Immature natural killer cell (primary cell): ENCODE measurements around the gene SLCO2B1. TPM values are rescaled to one million over a fixed set of nuclear protein-coding genes. Genes with fewer than 3 reads are reported as not detected.

Experiments
- DNase-seq, 3 donors: peaks; one replicate each; pipeline ENCODE4 v3.0.0; 2022; ENCODE audit warnings: mixed read lengths in 1 of 3
- H3K27ac Mint-ChIP-seq, 6 donors: one replicate each; pipeline ENCODE4 v1.8.0; 2020; ENCODE audit warnings: mixed read lengths in 6 of 6, mild to moderate bottlenecking in 5 of 6, inconsistent platforms in 4 of 6, moderate library complexity in 3 of 6
- H3K27me3 Mint-ChIP-seq, 3 donors: one replicate each; pipeline ENCODE4 v1.8.0; 2020 to 2021; ENCODE audit warnings: low read depth in 3 of 3, mild to moderate bottlenecking in 3 of 3, mixed read lengths in 3 of 3, moderate library complexity in 3 of 3, inconsistent platforms in 1 of 3
- H3K36me3 Mint-ChIP-seq, 3 donors: one replicate each; pipeline ENCODE4 v1.8.0; 2020; ENCODE audit warnings: mixed read lengths in 3 of 3, inconsistent platforms in 2 of 3, mild to moderate bottlenecking in 2 of 3
- H3K4me1 Mint-ChIP-seq, 2 donors: one replicate each; pipeline ENCODE4 v1.8.0; 2020; ENCODE audit warnings: inconsistent platforms in 2 of 2, mild to moderate bottlenecking in 2 of 2, mixed read lengths in 2 of 2, moderate library complexity in 1 of 2
- H3K4me3 Mint-ChIP-seq, 5 donors: one replicate each; pipeline ENCODE4 v1.8.0; 2020; ENCODE audit warnings: mild to moderate bottlenecking in 5 of 5, mixed read lengths in 5 of 5, inconsistent platforms in 3 of 5, moderate library complexity in 3 of 5
- H3K9me3 Mint-ChIP-seq, 6 donors: one replicate each; pipeline ENCODE4 v1.8.0; 2020; ENCODE audit warnings: mild to moderate bottlenecking in 6 of 6, mixed read lengths in 6 of 6, inconsistent platforms in 4 of 6, moderate library complexity in 3 of 6
- polyA plus RNA-seq, 3 donors: library from polyadenylated mRNA; unstranded; fragments of 300-500 nt; fragmentation: Illumina TruSeq; gene quantifications; one replicate each; pipeline ENCODE4 v1.2.3, GENCODE V29; 2021

The SLCO2B1 gene
- polyA plus RNA-seq, 3 donors from 2014 or later, result not detected

- no peak for DNase-seq
- peaks cover 0 to 2% (median 0%) of the 10 kb centered on the region in 6 donors for H3K9me3 Mint-ChIP-seq
- H3K4me3 Mint-ChIP-seq, result no peak overlapping the region
- H3K27ac Mint-ChIP-seq, result no peak overlapping the region
- H3K27me3 Mint-ChIP-seq, result peaks cover 10 to 18% (median 13%) of the 10 kb centered on the region in 3 donors
- H3K4me1 Mint-ChIP-seq, result no peaks in the 10 kb centered on the region
- no peaks in the 10 kb centered on the region for H3K36me3 Mint-ChIP-seq
These were observed 61.5 kb downstream of the SLCO2B1 start for GRCh38 chr11:75212411-75212810.

- Mint-ChIP-seq H3K4me3 (no peak overlapping the region), H3K27ac (no peak overlapping the region), H3K9me3 (peaks cover 0 to 2% (median 0%) of the 10 kb centered on the region in 6 donors), H3K36me3 (no peaks in the 10 kb centered on the region), H3K27me3 (peaks cover 12 to 20% (median 13%) of the 10 kb centered on the region in 3 donors), H3K4me1 (no peaks in the 10 kb centered on the region)
- peak; percentile 51 to 69 (median 62) for DNase-seq
These were observed 63.5 kb downstream of the SLCO2B1 start for GRCh38 chr11:75214411-75214821.

- Mint-ChIP-seq H3K4me3 (no peak overlapping the region), H3K9me3 (peaks cover 0 to 2% (median 0%) of the 10 kb centered on the region in 6 donors), H3K36me3 (no peaks in the 10 kb centered on the region), H3K4me1 (no peaks in the 10 kb centered on the region), H3K27me3 (peaks cover 12 to 23% (median 13%) of the 10 kb centered on the region in 3 donors), H3K27ac (no peak overlapping the region)
- DNase-seq, result no peak
These were observed 63.9 kb downstream of the SLCO2B1 start for GRCh38 chr11:75214843-75215242.

- Mint-ChIP-seq H3K36me3 (no peaks in the 10 kb centered on the region), H3K27ac (no peak overlapping the region), H3K27me3 (peaks cover 3 to 16% (median 4%) of the 10 kb centered on the region in 3 donors), H3K9me3 (peaks cover 0 to 2% (median 0%) of the 10 kb centered on the region in 6 donors), H3K4me3 (no peak overlapping the region), H3K4me1 (no peaks in the 10 kb centered on the region)
- DNase-seq, result no peak
These were observed 69.0 kb downstream of the SLCO2B1 start for GRCh38 chr11:75219869-75220268.

GRCh38 chr11:75223954-75224643 is 73.2 kb downstream of the SLCO2B1 start:
- Mint-ChIP-seq H3K9me3 (no peaks in the 10 kb centered on the region), H3K27ac (no peak overlapping the region)

GRCh38 chr11:75225794-75226193 is 74.9 kb downstream of the SLCO2B1 start:
- Mint-ChIP-seq H3K27ac (no peak overlapping the region), H3K4me1 (no peaks in the 10 kb centered on the region), H3K36me3 (no peaks in the 10 kb centered on the region), H3K27me3 (peaks cover 0 to 9% (median 0%) of the 10 kb centered on the region in 3 donors), H3K9me3 (no peaks in the 10 kb centered on the region), H3K4me3 (no peak overlapping the region)
- no peak for DNase-seq

More at GRCh38 chr11:75223954-75224643, 73.2 kb downstream of the SLCO2B1 start:
- DNase-seq, result no peak
- Mint-ChIP-seq H3K36me3 (no peaks in the 10 kb centered on the region), H3K4me3 (no peak overlapping the region), H3K4me1 (no peaks in the 10 kb centered on the region), H3K27me3 (peaks cover 0 to 7% (median 0%) of the 10 kb centered on the region in 3 donors)

- no peak for DNase-seq
- H3K36me3 Mint-ChIP-seq, result peaks cover 0 to 5% (median 3%) of the 10 kb centered on the region in 3 donors
- H3K9me3 Mint-ChIP-seq, result no peaks in the 10 kb centered on the region
- peaks cover 0 to 4% (median 2%) of the 10 kb centered on the region in 3 donors for H3K27me3 Mint-ChIP-seq
- no peaks in the 10 kb centered on the region for H3K4me1 Mint-ChIP-seq
- no peak overlapping the region for H3K27ac Mint-ChIP-seq
- H3K4me3 Mint-ChIP-seq, result no peak overlapping the region
These were observed 78.6 kb downstream of the SLCO2B1 start for GRCh38 chr11:75229466-75229865.

GRCh38 chr11:75230621-75231020 is 79.7 kb downstream of the SLCO2B1 start:
- Mint-ChIP-seq H3K27me3 (peaks cover 0 to 5% (median 4%) of the 10 kb centered on the region in 3 donors), H3K4me1 (no peaks in the 10 kb centered on the region)

GRCh38 chr11:75233754-75234172 is 82.9 kb downstream of the SLCO2B1 start:
- Mint-ChIP-seq H3K27me3 (peaks cover 0 to 11% (median 4%) of the 10 kb centered on the region in 3 donors), H3K4me1 (no peaks in the 10 kb centered on the region), H3K9me3 (no peaks in the 10 kb centered on the region), H3K27ac (no peak overlapping the region), H3K4me3 (no peak overlapping the region), H3K36me3 (peaks cover 0 to 5% (median 3%) of the 10 kb centered on the region in 3 donors)
- peak in 1 of 3 donors; percentile 30 for DNase-seq

More at GRCh38 chr11:75230621-75231020, 79.7 kb downstream of the SLCO2B1 start:
- H3K27ac Mint-ChIP-seq, result no peak overlapping the region
- no peaks in the 10 kb centered on the region for H3K9me3 Mint-ChIP-seq
- no peak overlapping the region for H3K4me3 Mint-ChIP-seq
- peaks cover 0 to 5% (median 3%) of the 10 kb centered on the region in 3 donors for H3K36me3 Mint-ChIP-seq
- DNase-seq, result no peak

GRCh38 chr11:75236062-75236461 is 85.2 kb downstream of the SLCO2B1 start:
- no peak for DNase-seq
- H3K27ac Mint-ChIP-seq, result no peak overlapping the region
- no peaks in the 10 kb centered on the region for H3K9me3 Mint-ChIP-seq
- H3K36me3 Mint-ChIP-seq, result peaks cover 0 to 3% (median 3%) of the 10 kb centered on the region in 3 donors
- no peak overlapping the region for H3K4me3 Mint-ChIP-seq
- peaks cover 3 to 15% (median 8%) of the 10 kb centered on the region in 3 donors for H3K27me3 Mint-ChIP-seq
- peaks cover 0 to 6% of the 10 kb centered on the region in 2 donors for H3K4me1 Mint-ChIP-seq

GRCh38 chr11:75237050-75237449 is 86.1 kb downstream of the SLCO2B1 start:
- no peak for DNase-seq
- H3K27me3 Mint-ChIP-seq, result peaks cover 3 to 15% (median 10%) of the 10 kb centered on the region in 3 donors
- no peak overlapping the region for H3K4me3 Mint-ChIP-seq
- H3K36me3 Mint-ChIP-seq, result no peaks in the 10 kb centered on the region
- H3K4me1 Mint-ChIP-seq, result peaks cover under 1 to 6% of the 10 kb centered on the region in 2 donors
- H3K27ac Mint-ChIP-seq, result no peak overlapping the region
- H3K9me3 Mint-ChIP-seq, result no peaks in the 10 kb centered on the region

GRCh38 chr11:75238595-75239440 is 87.9 kb downstream of the SLCO2B1 start:
- Mint-ChIP-seq H3K9me3 (no peaks in the 10 kb centered on the region), H3K4me1 (peaks cover 6 to 12% of the 10 kb centered on the region in 2 donors), H3K36me3 (no peaks in the 10 kb centered on the region), H3K27ac (no peak overlapping the region), H3K27me3 (peaks cover 7 to 22% (median 17%) of the 10 kb centered on the region in 3 donors), H3K4me3 (peak overlapping the region in 3 of 5 donors; percentile 16 to 69 (median 65))
- DNase-seq, result no peak

- Mint-ChIP-seq H3K9me3 (no peaks in the 10 kb centered on the region), H3K27me3 (peaks cover 7 to 27% (median 17%) of the 10 kb centered on the region in 3 donors), H3K27ac (no peak overlapping the region), H3K4me3 (peak overlapping the region; percentile 53 to 74 (median 66)), H3K4me1 (peaks cover 6 to 12% of the 10 kb centered on the region in 2 donors), H3K36me3 (no peaks in the 10 kb centered on the region)
- no peak for DNase-seq
These were observed 88.8 kb downstream of the SLCO2B1 start for GRCh38 chr11:75239531-75240290.
